GM23248 (cell line): ENCODE measurements around the gene TLR1.

Experiments used
- EZH2 ChIP-seq: fragments of 200-600 bp; sonication (generic); IDR thresholded peaks from 2 replicates; pipeline ENCODE4 v1.6.1; 2018; ENCODE audit warnings: antibody characterized with exemption, mild to moderate bottlenecking; ENCODE audit not compliant: insufficient read depth, poor library complexity, severe bottlenecking
- EZH2phosphoT487 ChIP-seq: fragments of 200-600 bp; sonication (generic); IDR thresholded peaks from 2 replicates; pipeline ENCODE4 v1.6.1; 2018; ENCODE audit warnings: antibody characterized with exemption, moderate library complexity, mild to moderate bottlenecking, low read depth; ENCODE audit not compliant: insufficient read depth

DNA sequence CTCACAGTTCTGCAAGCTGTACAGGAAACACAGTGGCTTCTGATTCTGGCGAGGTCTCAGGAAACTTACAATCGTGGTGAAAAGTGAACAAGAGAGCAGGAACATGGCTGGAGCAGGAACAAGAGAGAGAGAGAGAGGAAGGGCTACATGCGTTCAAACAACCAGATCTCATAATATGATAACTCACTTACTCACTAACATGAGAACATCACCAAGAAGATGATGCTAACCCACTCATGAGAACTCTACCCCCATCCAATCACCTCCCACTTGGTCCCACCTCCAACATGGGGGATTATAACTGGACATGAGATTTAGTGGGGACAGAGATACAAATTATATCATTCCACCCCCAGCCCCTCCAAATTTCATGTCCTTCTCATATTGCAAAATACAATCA lies 9.8 kb upstream of the TLR1 start:
- TF ChIP-seq EZH2, result no peak
- no peak for TF ChIP-seq EZH2phosphoT487
